ENCODE data around the gene WFIKKN1. TPM values are rescaled to one million over a fixed set of nuclear protein-coding genes. Genes with fewer than 3 reads are reported as not detected.

Gene WFIKKN1
- total RNA-seq, 2 experiments from 2014 or later: 0.47 to 1.2 TPM

- Histone ChIP-seq H3K79me2 (ENCODE audit: insufficient read depth, low read depth, low read length) (peaks cover 8% of the 10 kb centered on the region; the same call in 1 of the 2 replicates), H3K36me3 (ENCODE audit: insufficient read depth, low read length) (peaks cover 8% of the 10 kb centered on the region; the same call in 1 of the 2 replicates), H3K4me1 (ENCODE audit: insufficient read depth, low read length, poor library complexity, severe bottlenecking) (peaks cover 21% of the 10 kb centered on the region), H3K9me3 (ENCODE audit: low read length) (no peaks in the 10 kb centered on the region), H3K27ac (ENCODE audit: low read depth, low read length, poor library complexity, severe bottlenecking) (no peak overlapping the region), H3K9me2 (ENCODE audit: insufficient read depth, low read length) (no peaks in the 10 kb centered on the region), H2AFZ (ENCODE audit: low read length) (no peak overlapping the region), H4K20me1 (ENCODE audit: insufficient read depth, low read length) (no peaks in the 10 kb centered on the region), H3K4me2 (ENCODE audit: low read length) (no peak overlapping the region), H3K4me3 (ENCODE audit: low read depth, low read length, poor library complexity, severe bottlenecking) (no peak overlapping the region)
- intact Hi-C loops (cut with micrococcal nuclease; ENCODE audit: unreplicated experiment): no loop called here
- TF ChIP-seq EZH2phosphoT487 (IDR thresholded peaks at IDR 0.05; ENCODE audit: borderline replicate concordance, low read depth, low read length) (no peak), CTCF (conservative IDR thresholded peaks at IDR 0.05; ENCODE audit: low read length) (no peak)
- no TSS peak for BruUV-seq (replicated peaks)
- CTCF ChIA-PET (ENCODE audit: unreplicated experiment): no interaction called here
- POLR2A ChIA-PET: no interaction called here
- DNase-seq (ENCODE audit: low spot score): no peak
These were observed 2.7 kb downstream of the WFIKKN1 start for GRCh38 chr16:633336-634050.

- Histone ChIP-seq H3K9me3 (ENCODE audit: low read length) (no peaks in the 10 kb centered on the region), H3K36me3 (ENCODE audit: insufficient read depth, low read length) (peaks cover 8% of the 10 kb centered on the region; the same call in 1 of the 2 replicates), H3K27ac (ENCODE audit: low read depth, low read length, poor library complexity, severe bottlenecking) (no peak overlapping the region), H3K79me2 (ENCODE audit: insufficient read depth, low read depth, low read length) (peaks cover 8% of the 10 kb centered on the region; the same call in 1 of the 2 replicates), H2AFZ (ENCODE audit: low read length) (no peak overlapping the region), H4K20me1 (ENCODE audit: insufficient read depth, low read length) (no peaks in the 10 kb centered on the region), H3K4me1 (ENCODE audit: insufficient read depth, low read length, poor library complexity, severe bottlenecking) (peaks cover 27% of the 10 kb centered on the region), H3K4me2 (ENCODE audit: low read length) (no peak overlapping the region), H3K4me3 (ENCODE audit: low read depth, low read length, poor library complexity, severe bottlenecking) (no peak overlapping the region), H3K9me2 (ENCODE audit: insufficient read depth, low read length) (no peaks in the 10 kb centered on the region)
- no peak for DNase-seq (ENCODE audit: low spot score)
- TF ChIP-seq CTCF (conservative IDR thresholded peaks at IDR 0.05; ENCODE audit: low read length) (no peak), EZH2phosphoT487 (IDR thresholded peaks at IDR 0.05; ENCODE audit: borderline replicate concordance, low read depth, low read length) (no peak)
- ChIA-PET CTCF (ENCODE audit: unreplicated experiment) (no interaction called here), POLR2A (no interaction called here)
- no TSS peak for BruUV-seq (replicated peaks)
- intact Hi-C loops (cut with micrococcal nuclease; ENCODE audit: unreplicated experiment): no loop called here
These were observed 3.4 kb downstream of the WFIKKN1 start for GRCh38 chr16:634051-634670.

GRCh38 chr16:634996-635395, 4.2 kb downstream of the WFIKKN1 start:
- ChIA-PET POLR2A (no interaction called here), CTCF (ENCODE audit: unreplicated experiment) (no interaction called here)
- no peak for TF ChIP-seq EZH2phosphoT487 (IDR thresholded peaks at IDR 0.05; ENCODE audit: borderline replicate concordance, low read depth, low read length)
- no peak for TF ChIP-seq CTCF (conservative IDR thresholded peaks at IDR 0.05; ENCODE audit: low read length)
- Histone ChIP-seq H3K9me2 (ENCODE audit: insufficient read depth, low read length) (no peaks in the 10 kb centered on the region), H4K20me1 (ENCODE audit: insufficient read depth, low read length) (no peaks in the 10 kb centered on the region), H3K4me1 (ENCODE audit: insufficient read depth, low read length, poor library complexity, severe bottlenecking) (peaks cover 33% of the 10 kb centered on the region), H2AFZ (ENCODE audit: low read length) (no peak overlapping the region), H3K9me3 (ENCODE audit: low read length) (no peaks in the 10 kb centered on the region), H3K79me2 (ENCODE audit: insufficient read depth, low read depth, low read length) (peaks cover 8% of the 10 kb centered on the region; the same call in 1 of the 2 replicates), H3K4me2 (ENCODE audit: low read length) (peak overlapping the region; percentile 88), H3K36me3 (ENCODE audit: insufficient read depth, low read length) (peaks cover 8% of the 10 kb centered on the region; the same call in 1 of the 2 replicates), H3K27ac (ENCODE audit: low read depth, low read length, poor library complexity, severe bottlenecking) (no peak overlapping the region), H3K4me3 (ENCODE audit: low read depth, low read length, poor library complexity, severe bottlenecking) (peak overlapping the region; percentile 87)
- no TSS peak for BruUV-seq (replicated peaks)
- intact Hi-C loops (cut with micrococcal nuclease; ENCODE audit: unreplicated experiment): no loop called here
- no peak for DNase-seq (ENCODE audit: low spot score)
